Measurements from ENCODE around the gene TMEM91.
"Not testable (repeated sequence)": the region's sequence is repeated elsewhere in the genome, so short reads cannot be mapped to it uniquely, and the experiment has no call there.

TMEM91 gene

GRCh38 chr19:41376241-41376997 lies at the start of gene TMEM91:
Gene TMEM91 (plus strand): TSS chr19:41376533. CDS start chr19:41378310, 1,777 bp downstream.
- no peak for DNase-seq (ENCODE audit: low read depth in 2 of 2)

DNA sequence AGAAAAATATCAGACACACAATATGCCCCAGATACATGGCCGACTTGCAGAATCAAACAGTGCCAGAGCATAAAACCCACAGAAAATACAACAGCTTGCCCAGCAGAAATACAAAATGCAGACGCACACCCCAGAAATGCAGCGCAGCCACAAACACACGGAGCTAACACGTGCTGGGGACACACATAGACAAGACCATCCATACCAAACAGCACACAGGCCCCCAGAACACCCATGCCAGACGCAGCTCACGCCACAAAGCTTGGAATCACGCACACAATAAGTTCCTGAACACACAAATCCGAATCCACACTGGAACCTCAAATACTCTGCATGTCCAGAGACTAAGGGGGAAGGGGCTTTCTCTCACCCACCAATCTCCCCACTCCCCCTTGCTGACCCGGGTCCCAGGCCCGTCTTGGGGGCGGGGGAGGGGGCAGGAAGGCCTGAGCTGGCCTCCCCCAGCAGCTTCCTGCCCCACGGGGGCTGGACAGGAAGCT lies 49.2 kb upstream of the TMEM91 start:
- DNase-seq (ENCODE audit: low read depth in 2 of 2) = no peak

- DNase-seq (ENCODE audit: low read depth in 2 of 2) = peak; percentile 79 to 86
Observed at GRCh38 chr19:41327576-41328156, 48.7 kb upstream of the TMEM91 start.

DNA sequence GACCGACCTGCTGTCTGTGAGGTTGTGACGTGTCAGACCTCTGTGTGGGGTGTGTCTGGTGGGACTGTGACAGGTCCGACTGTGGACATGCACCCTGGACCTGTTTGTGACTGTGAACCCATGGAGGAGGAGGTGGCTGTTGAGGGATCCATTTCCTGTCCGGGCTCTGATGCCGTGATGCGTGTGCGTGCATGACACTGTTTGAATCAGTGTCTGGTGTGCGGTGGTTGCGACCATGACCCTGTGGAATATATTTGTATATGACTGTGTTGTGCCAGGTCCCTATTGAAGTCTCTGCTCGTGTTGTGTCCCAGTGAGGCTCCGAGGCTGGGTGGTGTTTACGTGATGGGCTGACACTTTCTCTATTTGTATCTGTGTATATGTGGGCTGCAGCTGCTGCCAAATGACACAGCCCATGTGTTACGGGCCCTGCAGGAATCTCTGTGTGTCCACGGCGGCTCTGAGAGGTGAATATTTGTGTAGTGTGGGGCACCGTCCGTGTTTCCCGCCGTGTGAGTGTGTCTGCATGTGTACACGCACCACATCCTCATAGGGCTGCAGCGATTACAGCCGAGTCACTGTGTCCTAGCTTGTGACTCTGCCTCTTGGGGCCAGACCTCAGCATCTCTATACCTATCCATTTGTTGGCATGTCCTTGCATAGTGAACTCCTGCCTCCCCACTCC lies 48.0 kb upstream of the TMEM91 start:
- DNase-seq (ENCODE audit: low read depth in 2 of 2) = no peak

DNA sequence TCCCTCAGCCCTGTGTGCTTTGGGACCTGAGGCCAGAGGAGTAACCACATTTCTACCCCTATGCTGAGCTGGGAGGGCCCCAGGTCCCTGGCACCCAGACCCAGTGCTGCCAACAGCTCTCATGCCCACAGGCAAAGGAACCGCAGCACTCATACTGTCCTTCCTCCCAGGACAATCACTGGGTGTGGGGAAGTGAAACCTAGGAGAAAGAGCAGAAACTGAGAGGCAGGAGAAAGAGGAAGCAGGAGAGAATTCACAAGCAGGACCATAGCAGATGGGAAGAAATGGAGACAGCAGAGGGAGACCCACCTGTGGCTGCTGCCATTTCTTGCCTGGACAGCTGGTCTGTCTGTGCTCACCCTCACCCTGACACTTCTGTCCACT lies 47.5 kb upstream of the TMEM91 start:
- no peak for DNase-seq (ENCODE audit: low read depth in 2 of 2)

GRCh38 chr19:41330481-41330880 lies 45.9 kb upstream of the TMEM91 start:
- no peak for DNase-seq (ENCODE audit: low read depth in 2 of 2)

DNA sequence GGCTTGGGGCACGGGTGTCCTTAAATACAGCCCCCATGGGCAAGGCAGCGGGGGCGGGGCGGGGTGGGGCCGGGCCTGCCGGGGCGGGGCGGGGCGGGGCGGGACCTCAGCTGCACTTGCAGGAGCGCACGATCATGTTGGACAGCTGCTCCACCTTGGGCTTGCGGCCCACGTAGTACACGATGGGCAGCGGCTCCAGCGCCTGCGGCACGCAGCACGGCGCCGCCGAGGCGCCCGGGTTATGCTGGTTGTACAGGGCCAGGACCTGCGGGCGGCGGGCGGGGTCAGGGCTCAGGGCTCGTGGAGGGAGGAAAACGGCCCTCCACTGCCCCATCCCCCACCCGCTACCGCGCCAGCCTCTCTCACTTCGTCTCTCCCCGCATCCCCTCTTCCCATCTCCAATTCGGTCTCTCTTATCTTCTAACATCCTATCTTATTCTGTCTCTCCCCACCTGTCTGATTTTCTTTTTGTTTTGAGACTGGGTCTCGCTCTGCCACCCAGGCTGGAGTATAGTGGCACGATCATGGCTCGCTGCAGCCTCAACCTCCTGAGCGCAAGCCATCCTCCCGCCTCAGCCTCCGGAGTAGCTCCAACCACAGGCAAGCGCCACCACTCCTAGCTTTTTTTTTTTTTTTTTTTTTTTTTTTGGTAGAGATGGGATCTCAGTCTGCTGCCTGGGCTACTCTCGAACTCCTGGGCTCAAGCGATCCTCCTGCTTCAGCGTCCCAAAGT lies 45.2 kb upstream of the TMEM91 start:
- no peak for DNase-seq (ENCODE audit: low read depth in 2 of 2)

DNA sequence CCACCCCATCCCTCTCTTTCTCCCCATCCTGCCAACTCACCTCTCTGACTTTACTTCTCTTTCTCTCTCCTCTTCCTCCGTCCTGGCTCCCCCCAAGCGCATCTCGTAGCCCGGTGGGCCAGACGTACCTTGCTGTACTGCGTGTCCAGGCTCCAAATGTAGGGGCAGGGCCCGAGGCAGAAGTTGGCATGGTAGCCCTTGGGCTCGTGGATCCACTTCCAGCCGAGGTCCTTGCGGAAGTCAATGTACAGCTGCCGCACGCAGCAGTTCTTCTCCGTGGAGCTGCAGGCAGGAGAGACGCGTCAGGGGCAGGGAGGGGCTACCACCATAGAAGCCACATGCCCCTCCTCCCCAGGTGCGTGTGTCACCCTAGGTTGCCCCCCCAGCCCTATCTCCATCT lies 44.3 kb upstream of the TMEM91 start:
- no peak for DNase-seq (ENCODE audit: low read depth in 2 of 2)

GRCh38 chr19:41332468-41332867 lies 43.9 kb upstream of the TMEM91 start:
- no peak for DNase-seq (ENCODE audit: low read depth in 2 of 2)

DNA sequence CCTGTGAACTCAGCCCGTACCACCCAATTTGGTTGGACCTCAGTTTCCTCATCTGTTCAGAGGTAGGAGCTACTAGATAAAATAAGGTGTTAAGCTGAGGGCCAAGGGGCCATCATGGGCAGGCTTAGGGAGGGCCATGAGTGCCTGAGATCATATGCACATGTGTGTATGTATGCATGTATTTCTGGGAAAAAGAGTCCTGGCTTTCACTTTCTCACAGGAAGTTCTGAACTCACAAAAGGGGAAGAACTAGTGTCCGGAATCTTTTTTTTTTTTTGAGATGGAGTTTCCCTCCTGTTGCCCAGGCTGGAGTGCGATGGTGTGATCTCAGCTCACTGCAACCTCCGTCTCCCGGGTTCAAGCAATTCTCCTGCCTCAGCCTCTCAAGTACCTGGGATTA lies 41.5 kb upstream of the TMEM91 start:
- DNase-seq (ENCODE audit: low read depth in 2 of 2) = no peak

DNA sequence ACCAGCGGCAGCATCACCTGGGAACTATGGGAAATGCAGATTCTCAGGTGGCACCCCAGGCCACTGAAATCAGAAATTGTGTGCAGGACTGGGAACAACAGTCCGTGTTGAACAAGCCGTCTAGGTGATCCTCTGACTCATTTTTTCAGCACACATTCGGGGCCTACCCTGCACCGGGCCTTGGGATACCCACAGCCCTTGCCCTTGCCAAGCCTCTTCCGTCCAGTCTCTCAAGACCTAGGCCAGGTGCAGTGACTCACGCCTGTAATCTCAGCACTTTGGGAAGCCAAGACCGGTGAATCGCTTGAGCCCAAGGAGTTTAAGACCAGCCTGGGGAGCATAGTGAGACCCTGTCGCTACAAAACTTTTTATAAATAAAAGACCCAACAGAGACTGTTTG lies 40.9 kb upstream of the TMEM91 start:
- DNase-seq (ENCODE audit: low read depth in 2 of 2) = no peak

- DNase-seq (ENCODE audit: low read depth in 2 of 2) = no peak
Observed at GRCh38 chr19:41339936-41340335, 36.4 kb upstream of the TMEM91 start.

DNA sequence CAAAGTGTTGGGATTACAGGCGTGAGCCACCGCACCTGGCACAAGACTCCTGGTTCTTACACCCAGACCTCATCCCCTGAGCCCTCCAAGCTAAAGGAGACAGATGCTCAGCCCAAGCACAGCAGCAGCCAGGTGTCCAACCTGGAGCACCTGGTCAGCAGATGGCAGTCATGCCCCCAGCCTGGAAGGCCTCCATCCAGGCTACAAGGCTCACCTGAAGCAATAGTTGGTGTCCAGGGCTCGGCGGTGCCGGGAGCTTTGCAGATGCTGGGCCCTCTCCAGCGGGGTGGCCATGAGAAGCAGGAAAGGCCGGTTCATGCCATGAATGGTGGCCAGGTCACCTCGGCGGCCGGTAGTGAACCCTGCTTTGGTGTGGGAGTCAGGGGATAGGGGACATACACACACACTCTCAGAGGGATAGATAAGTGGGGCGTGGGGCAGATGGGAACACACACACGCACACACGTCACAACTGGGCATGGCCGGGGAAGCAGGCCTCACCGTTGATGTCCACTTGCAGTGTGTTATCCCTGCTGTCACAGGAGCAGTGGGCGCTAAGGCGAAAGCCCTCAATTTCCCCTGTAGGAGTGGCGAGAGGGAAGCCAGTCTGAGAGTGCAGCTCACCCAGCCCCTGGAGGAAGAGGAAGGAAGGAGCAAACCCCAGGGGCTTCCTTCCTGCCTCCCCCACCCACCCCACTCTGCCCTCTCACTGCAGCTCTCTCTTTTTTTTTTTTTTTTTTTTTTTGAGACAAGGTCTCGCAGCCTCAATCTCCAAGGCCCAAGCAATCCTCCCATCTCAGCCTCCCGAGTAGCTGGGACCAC lies 34.5 kb upstream of the TMEM91 start:
- no peak for DNase-seq (ENCODE audit: low read depth in 2 of 2)

GRCh38 chr19:41344162-41344561 lies 32.2 kb upstream of the TMEM91 start:
- no peak for DNase-seq (ENCODE audit: low read depth in 2 of 2)

- not testable (repeated sequence) for DNase-seq (ENCODE audit: low read depth in 2 of 2)
Observed at GRCh38 chr19:41346916-41347315, 29.4 kb upstream of the TMEM91 start.

DNA sequence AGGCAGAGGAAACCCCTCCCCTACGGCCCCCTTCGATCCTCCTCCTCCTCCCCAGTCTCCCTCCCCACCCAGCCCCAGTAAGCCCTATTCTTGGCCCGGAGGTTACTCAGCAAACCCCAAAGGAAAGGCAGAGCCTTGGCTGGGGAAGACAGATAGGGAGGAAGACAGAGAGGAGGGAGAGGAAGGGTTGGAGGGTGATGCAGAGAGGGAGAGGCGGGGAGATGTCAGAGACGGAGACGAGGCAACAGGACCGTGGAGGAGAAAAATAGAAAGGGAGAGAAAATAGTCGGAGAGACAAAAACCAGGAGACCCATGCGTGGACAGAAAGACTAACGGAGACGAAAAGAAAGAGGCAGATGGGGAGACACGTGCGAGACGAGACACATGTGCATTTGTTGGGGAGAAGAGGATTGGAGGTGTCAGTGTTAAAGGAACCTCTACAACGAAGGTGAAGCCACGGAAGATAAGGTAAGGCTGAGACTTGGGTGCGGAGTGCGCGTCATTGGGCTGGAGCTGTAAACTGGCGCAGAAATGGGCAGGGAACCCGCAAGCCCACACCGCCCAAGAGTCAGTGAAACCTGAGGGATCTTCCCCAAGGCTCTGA lies 25.5 kb upstream of the TMEM91 start:
- DNase-seq (ENCODE audit: low read depth in 2 of 2) = no peak

DNA sequence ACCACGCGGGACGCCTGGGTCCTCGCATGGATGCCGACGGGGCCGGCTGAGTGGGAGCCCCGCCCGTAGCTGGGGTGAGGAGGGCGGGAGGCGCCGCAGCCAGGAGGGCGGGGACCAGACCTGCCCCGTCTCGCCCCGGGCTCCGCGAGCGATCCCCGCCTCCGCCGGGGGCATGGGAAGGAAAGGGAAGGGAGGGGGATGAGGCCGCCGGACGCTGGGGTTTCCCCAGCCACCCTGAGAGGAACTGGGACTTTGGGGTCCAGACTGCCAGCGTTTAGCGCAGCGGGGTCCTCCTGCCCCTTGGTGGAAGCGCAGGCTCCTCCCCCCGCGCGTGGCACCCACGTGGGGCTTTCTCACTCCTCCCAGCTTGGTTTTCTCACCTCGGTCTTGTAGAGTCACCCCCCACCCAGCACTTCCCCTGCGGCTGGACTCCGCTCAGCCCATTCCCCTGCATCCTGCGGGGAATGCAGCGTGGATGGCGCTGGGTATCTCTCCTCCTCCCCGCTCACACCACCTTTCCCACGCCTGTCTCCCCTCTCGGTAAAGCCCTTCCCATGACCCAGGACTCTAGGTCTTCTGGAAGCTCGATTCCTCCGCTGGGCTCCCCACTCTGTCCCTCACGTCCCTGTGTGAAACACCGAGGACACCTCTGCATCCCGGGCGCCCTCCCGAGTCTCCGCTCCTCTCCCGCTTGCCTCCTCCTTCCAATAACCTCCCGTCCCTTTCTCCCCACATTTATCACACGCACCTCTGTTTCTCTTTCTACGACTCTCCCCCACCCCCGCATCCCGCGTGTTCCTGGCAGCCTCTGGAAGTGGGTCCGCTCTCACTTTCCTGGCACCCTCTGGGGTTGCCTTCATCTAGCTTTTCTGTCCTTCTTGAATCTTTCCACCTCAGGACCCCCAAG lies 24.7 kb upstream of the TMEM91 start:
- DNase-seq (ENCODE audit: low read depth in 2 of 2) = peak; percentile 80 to 81

GRCh38 chr19:41352279-41352608 lies 24.1 kb upstream of the TMEM91 start:
- no peak for DNase-seq (ENCODE audit: low read depth in 2 of 2)

DNA sequence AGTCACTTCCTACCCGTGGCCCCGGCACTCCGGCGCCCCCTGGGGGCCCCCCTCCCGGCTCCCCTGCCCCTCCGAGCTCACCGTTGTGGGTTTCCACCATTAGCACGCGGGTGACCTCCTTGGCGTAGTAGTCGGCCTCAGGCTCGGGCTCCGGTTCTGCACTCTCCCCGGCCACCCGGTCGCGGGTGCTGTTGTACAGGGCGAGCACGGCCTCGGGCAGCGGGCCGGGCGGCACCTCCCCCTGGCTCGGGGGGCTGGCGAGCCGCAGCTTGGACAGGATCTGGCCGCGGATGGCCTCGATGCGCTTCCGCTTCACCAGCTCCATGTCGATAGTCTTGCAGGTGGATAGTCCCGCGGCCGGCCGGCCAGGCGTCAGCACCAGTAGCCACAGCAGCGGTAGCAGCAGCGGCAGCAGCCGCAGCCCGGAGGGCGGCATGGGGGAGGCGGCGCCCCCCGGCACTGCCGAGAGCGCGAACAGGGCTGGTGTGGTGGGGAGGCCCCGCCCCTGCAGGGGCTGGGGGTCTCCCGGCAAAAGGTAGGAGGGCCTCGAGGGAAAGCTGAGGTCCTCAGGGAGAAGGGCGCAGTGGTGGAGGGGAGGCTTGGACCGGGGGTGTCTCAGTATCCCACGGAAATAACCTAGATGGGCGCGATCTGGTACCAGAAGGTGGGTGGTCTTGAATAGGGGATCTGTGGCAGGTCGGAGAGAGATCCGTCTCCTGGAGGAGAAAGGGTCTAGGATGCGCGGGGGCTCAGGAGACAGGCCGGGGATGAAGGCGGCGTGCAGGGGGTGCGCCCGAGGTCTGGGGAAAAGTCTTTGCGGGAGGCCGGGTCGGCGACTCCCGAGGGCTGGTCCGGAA lies 23.5 kb upstream of the TMEM91 start:
- DNase-seq (ENCODE audit: low read depth in 2 of 2) = peak; percentile 66 to 70
